ENCODE data around the gene RTL10. TPM values are rescaled to one million over a fixed set of nuclear protein-coding genes. Genes with fewer than 3 reads are reported as not detected.

Gene RTL10
- total and polyA plus RNA-seq, 2 of the 8 experiments (the other 6 are each of a cell fraction or from before 2014, with no cell fraction given): 11.5 to 18.8 TPM

DNA sequence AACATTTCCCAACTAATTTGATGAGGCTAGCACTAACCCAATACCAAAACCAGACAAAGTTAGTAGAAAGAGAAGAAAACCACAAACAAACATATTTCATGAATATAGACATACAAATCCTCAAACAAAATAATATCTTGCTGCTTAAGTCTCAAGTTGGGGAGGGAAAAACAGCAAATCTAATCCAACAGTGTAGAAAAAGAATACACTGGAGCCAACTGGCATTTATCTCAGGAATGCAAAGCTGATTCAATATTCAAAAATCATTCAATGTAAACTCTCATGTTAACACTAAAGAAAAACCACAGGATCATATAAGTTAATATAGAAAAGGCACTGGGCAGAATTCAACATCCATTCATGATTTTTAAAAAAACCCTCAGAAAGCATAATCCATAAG lies 18.2 kb downstream of the RTL10 start:
- H4K8ac ChIP-seq (ENCODE audit: extremely low read depth, insufficient read depth, low read length): no peak overlapping the region
- no peak overlapping the region for H3K4me3 ChIP-seq (ENCODE audit: extremely low read depth in 1 of 4, insufficient read depth in 2 of 4, low read depth in 3 of 4, low read length in 4 of 4)
- no peak for TF ChIP-seq FOSL1 (IDR thresholded peaks at IDR 0.05; ENCODE audit: insufficient read depth, low read depth, low read length)
- no peaks in the 10 kb centered on the region for H3K36me3 ChIP-seq (ENCODE audit: control insufficient read depth in 2 of 4, insufficient read depth in 4 of 4, low read length in 3 of 4)
- no peaks in the 10 kb centered on the region for H3K9me3 ChIP-seq (ENCODE audit: insufficient read depth in 2 of 2, low read depth in 1 of 2, low read length in 1 of 2)
- H3K27me3 ChIP-seq (replicated peaks in 1 of 4; ENCODE audit: control insufficient read depth in 3 of 4, extremely low read depth in 1 of 4, insufficient read depth in 3 of 4, low read length in 3 of 4): no peaks in the 10 kb centered on the region
- H3K4me1 ChIP-seq (replicated peaks in 1 of 4; ENCODE audit: control insufficient read depth in 3 of 4, insufficient read depth in 4 of 4, low read length in 3 of 4): no peaks in the 10 kb centered on the region
- no peak for FAIRE-seq
- no peaks in the 10 kb centered on the region for H3K79me1 ChIP-seq (ENCODE audit: low read depth, low read length)
- no peaks in the 10 kb centered on the region for H3K23me2 ChIP-seq (ENCODE audit: low read depth, low read length)
- no peak overlapping the region for H2BK5ac ChIP-seq (ENCODE audit: low read depth, low read length)
- ChIA-PET POLR2A (ENCODE audit: partially characterized antibody) (interaction anchor here (0.7 to 1.0 kb wide), 2 partner anchors 9 to 60 kb away, joined by 4 to 5 read pairs; no protein-coding TSS in a partner anchor), CTCF (ENCODE audit: partially characterized antibody) (interaction anchor here (1.1 kb wide), 1 partner anchor 111 kb away, joined by 3 read pairs; no protein-coding TSS in a partner anchor)
- no peak overlapping the region for H3K23ac ChIP-seq (ENCODE audit: insufficient read length)
- no peak overlapping the region for H3K4ac ChIP-seq (replicated peaks; ENCODE audit: insufficient read length, low read depth, low read length)
- H2BK12ac ChIP-seq (ENCODE audit: low read depth, low read length): no peak overlapping the region
- H3K27ac ChIP-seq (ENCODE audit: low read depth, low read length): no peak overlapping the region
- no peak overlapping the region for H4K91ac ChIP-seq (replicated peaks; ENCODE audit: insufficient read length, low read length)
- DNase-seq (ENCODE audit: low read depth in 1 of 2, low spot score in 2 of 2): no peak
- no peak overlapping the region for H2BK120ac ChIP-seq (replicated peaks; ENCODE audit: low read depth, low read length)
- H2BK15ac ChIP-seq (ENCODE audit: low read length): no peak overlapping the region
- no peak overlapping the region for H3K18ac ChIP-seq (ENCODE audit: extremely low read depth, low read length)
- H3K79me2 ChIP-seq (ENCODE audit: control insufficient read depth in 1 of 2, insufficient read depth in 2 of 2, low read length in 2 of 2): no peaks in the 10 kb centered on the region
- peaks cover 0 to 1% of the 10 kb centered on the region in 2 experiments for H4K20me1 ChIP-seq (replicated peaks in 1 of 2; ENCODE audit: control insufficient read depth in 1 of 2, insufficient read depth in 2 of 2, low read length in 2 of 2)
- no peak overlapping the region for H3K14ac ChIP-seq (ENCODE audit: insufficient read length)
- no peak overlapping the region for H3K9ac ChIP-seq (replicated peaks in 1 of 4; ENCODE audit: extremely low read depth in 1 of 4, low read depth in 3 of 4, low read length in 3 of 4)
- H2BK20ac ChIP-seq (ENCODE audit: low read length): no peak overlapping the region
- H2AFZ ChIP-seq (ENCODE audit: low read length): no peak overlapping the region
- no peak overlapping the region for H4K5ac ChIP-seq (ENCODE audit: insufficient read length, low read depth, low read length)
- H3K56ac ChIP-seq (replicated peaks; ENCODE audit: insufficient read length, low read depth, low read length): no peak overlapping the region
- H2AK5ac ChIP-seq (ENCODE audit: low read depth, low read length): no peak overlapping the region
- H3K4me2 ChIP-seq (ENCODE audit: insufficient read depth in 1 of 2, low read depth in 2 of 2, low read length in 2 of 2): no peak overlapping the region
